ENCODE results near the gene SDCBP2. TPM values are rescaled to one million over a fixed set of nuclear protein-coding genes. Genes with fewer than 3 reads are reported as not detected.

Gene SDCBP2
- total and polyA plus RNA-seq, 11 donors, result 0.65 to 4.2 (median 2.1) TPM

GRCh38 chr20:1360094-1360846 lies 31.3 kb upstream of the SDCBP2 start:
- Histone ChIP-seq H3K27me3 (no peaks in the 10 kb centered on the region), H3K4me1 (peaks cover 0 to 19% (median 0%) of the 10 kb centered on the region in 12 donors), H3K4me3 (no peak overlapping the region), H3K9me3 (no peaks in the 10 kb centered on the region), H3K27ac (no peak overlapping the region), H3K36me3 (peaks cover 0 to 49% (median 25%) of the 10 kb centered on the region in 9 donors)
- intact Hi-C loops (cut with DNase I), result no loop called here
- ATAC-seq, result no peak
- DNase-seq, result no peak
- 81 to 95% (median 91%) methylated on average over 6 to 7 of the region's 7 CpGs for WGBS, 4 donors
- TF ChIP-seq, protein P1, sequence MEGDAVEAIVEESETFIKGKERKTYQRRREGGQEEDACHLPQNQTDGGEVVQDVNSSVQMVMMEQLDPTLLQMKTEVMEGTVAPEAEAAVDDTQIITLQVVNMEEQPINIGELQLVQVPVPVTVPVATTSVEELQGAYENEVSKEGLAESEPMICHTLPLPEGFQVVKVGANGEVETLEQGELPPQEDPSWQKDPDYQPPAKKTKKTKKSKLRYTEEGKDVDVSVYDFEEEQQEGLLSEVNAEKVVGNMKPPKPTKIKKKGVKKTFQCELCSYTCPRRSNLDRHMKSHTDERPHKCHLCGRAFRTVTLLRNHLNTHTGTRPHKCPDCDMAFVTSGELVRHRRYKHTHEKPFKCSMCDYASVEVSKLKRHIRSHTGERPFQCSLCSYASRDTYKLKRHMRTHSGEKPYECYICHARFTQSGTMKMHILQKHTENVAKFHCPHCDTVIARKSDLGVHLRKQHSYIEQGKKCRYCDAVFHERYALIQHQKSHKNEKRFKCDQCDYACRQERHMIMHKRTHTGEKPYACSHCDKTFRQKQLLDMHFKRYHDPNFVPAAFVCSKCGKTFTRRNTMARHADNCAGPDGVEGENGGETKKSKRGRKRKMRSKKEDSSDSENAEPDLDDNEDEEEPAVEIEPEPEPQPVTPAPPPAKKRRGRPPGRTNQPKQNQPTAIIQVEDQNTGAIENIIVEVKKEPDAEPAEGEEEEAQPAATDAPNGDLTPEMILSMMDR (IDR thresholded peaks at IDR 0.05), result no peak
- TF ChIP-seq POLR2A (IDR thresholded peaks at IDR 0.05), result no peak

GRCh38 chr20:1357921-1358671 lies 29.2 kb upstream of the SDCBP2 start:
- Histone ChIP-seq H3K4me3 (no peak overlapping the region), H3K9me3 (peaks cover 0 to 7% (median 0%) of the 10 kb centered on the region in 12 donors), H3K27me3 (no peaks in the 10 kb centered on the region), H3K36me3 (peaks cover 0 to 61% (median 28%) of the 10 kb centered on the region in 9 donors), H3K4me1 (peaks cover 0 to 3% (median 0%) of the 10 kb centered on the region in 12 donors), H3K27ac (no peak overlapping the region)
- ATAC-seq (peak in 1 of 4 donors; percentile 29), DNase-seq (peak in 1 of 5 donors; percentile 3)
- WGBS, 4 donors, result 91 to 96% (median 94%) methylated on average over 9 of the region's 9 CpGs
- intact Hi-C loops (cut with DNase I), result no loop called here
- TF ChIP-seq, protein P1 (IDR thresholded peaks at IDR 0.05), result no peak
- TF ChIP-seq POLR2A (IDR thresholded peaks at IDR 0.05), result no peak

GRCh38 chr20:1353956-1354355 lies 25.0 kb upstream of the SDCBP2 start:
- DNase-seq, result no peak
- peaks cover 0 to 16% (median under 1%) of the 10 kb centered on the region in 12 donors for H3K9me3 ChIP-seq
- peaks cover 0 to 36% (median 6%) of the 10 kb centered on the region in 9 donors for H3K36me3 ChIP-seq

More at GRCh38 chr20:1353956-1354355, 25.0 kb upstream of the SDCBP2 start:
- TF ChIP-seq, protein P1 (IDR thresholded peaks at IDR 0.05), result no peak
- TF ChIP-seq POLR2A (IDR thresholded peaks at IDR 0.05), result no peak
- no peak for ATAC-seq
- Histone ChIP-seq H3K4me3 (no peak overlapping the region), H3K4me1 (peaks cover 0 to 3% (median 0%) of the 10 kb centered on the region in 12 donors), H3K27me3 (no peaks in the 10 kb centered on the region), H3K27ac (no peak overlapping the region)
- intact Hi-C loops (cut with DNase I), result no loop called here

All from heart left ventricle (tissue), 16 donors.